SHP77 treated with DMSO at 0.1 percent for 48 hours (cell line): ENCODE data around the gene TMEM9.

Experiments
- DNase-seq: peaks from one replicate; lab custom pipeline; 2025; lab: John Stamatoyannopoulos, UW

The TMEM9 gene

DNA sequence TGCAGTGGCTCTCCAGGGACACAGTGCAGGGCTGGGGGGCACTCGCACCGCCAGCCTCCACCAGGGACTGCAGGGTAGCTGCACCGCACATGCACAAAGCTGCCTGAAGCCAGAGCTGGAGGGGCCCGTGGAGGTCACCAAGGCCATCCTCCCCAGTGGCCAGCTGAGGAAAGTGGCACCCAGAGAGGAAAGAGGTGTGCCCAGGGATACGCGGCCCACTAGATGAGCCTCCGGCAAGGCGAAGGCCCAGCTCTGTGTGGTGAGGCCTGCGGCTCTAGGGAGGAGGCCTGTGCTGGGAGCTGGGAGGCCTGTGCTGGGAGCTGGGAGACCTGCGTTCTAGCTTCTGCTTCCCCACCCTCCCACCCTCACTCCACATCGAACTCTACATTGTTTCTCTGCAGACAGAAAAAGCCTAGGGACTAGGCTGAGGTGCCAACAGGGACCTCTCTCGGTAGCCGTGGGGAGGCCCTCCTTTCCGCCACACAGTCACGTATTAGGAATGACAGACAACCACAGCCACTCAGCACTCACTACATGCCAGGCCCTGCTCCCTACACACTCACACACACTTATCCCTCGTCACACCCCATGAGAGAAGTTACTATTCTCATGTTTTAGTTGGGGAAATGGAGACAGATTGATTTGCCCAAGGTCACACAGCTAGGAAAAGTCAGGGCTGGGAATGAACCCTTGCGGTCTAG, 26.4 kb downstream of the TMEM9 start:
- DNase-seq: no peak

- peak; percentile 49 for DNase-seq
Measured at GRCh38 chr1:201126832-201127754, 27.2 kb downstream of the TMEM9 start, which contains the start of gene ASCL5. TSS of gene ASCL5 (minus strand) at chr1:201127184. CDS start at chr1:201115372, 11,812 bp downstream.

DNA sequence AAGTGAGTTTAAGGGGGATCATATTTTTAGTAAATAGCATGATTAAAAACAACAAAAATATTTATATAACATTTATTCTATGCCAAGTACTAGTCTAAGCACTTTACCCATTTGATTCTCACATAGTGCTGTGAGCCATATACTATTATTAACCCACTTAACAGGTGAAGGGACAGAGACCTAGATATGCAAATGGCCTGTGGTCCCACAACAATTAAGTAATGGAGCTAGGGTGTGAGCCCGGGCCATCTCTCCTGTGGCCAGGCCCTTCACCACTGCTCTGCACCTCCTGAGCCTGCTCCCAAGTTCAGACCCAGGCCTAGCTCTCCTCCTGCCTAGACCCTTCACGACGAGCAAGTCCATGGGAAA, 27.8 kb downstream of the TMEM9 start:
- DNase-seq: no peak

DNA sequence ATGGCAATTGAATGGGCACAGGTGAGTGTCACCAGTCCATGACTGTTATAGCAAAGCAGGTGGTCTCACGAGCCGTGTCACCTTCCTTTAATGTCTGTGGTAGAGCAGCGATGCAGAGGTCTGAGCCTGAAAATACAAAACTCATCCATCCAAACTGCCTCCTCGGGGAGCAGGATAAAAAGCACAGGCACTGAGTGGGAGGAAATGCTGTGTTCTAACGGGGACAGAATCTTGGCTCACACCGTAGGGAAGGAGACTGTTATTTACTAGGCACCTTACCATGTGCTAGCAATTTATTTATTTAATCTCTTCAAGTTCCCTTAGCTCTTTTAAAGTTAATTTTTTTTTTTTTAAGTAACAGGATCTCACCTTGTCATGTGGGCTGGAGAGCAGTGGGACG, 28.5 kb downstream of the TMEM9 start:
- no peak for DNase-seq

DNA sequence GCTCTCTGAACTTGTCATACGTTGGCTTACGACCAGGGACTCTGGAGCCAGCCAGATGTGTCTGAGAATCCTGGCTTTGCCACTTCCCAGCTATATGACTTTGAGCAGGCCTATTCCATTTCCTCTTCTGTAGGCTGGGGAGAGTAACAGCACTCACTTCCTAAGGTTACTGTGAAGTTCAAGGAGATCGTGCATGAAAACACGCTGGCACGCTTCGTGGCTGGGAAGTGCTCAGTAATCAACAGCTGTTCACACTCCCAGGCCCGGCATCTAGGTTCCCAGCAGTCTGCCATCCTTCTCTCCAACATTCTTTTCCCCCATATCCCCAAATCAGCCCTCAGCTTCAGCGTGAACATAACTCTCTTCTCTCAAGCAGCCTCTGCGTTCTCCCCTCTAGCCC, 29.3 kb downstream of the TMEM9 start:
- no peak for DNase-seq

- no peak for DNase-seq
Measured at GRCh38 chr1:201123866-201124265, 30.4 kb downstream of the TMEM9 start.

DNA sequence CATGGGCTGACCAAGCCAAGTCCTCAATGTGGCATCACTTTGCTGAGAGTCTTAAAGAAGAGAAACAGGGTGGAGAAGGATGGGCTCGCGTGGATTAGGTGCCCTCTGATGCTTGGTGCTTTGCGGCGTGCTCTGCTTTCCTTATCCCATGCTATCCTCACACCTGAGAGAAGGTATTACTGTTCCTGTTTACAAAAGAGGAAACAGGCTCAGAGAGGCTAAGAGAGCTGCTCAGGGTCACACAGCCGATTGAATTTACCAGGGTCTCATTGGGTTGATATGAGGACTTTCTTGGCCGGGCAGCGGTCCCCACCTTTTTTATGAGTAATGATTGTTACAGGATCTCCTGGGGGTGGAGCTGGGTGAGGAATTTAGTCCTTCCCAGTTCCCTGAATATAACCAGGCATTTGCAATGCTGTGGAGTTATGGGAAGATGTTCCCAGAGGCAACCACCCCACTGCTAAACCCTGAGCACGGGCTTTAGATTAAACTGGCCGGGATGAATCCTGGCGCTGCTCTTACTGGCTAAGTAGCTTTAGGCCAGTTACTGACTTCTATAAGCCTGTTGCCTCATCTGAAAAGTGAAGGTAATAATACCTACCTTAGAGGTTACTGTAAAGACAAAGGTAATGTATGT, 31.8 kb downstream of the TMEM9 start:
- DNase-seq: no peak

- DNase-seq: no peak
Measured at GRCh38 chr1:201119206-201120197, 34.8 kb downstream of the TMEM9 start.

DNA sequence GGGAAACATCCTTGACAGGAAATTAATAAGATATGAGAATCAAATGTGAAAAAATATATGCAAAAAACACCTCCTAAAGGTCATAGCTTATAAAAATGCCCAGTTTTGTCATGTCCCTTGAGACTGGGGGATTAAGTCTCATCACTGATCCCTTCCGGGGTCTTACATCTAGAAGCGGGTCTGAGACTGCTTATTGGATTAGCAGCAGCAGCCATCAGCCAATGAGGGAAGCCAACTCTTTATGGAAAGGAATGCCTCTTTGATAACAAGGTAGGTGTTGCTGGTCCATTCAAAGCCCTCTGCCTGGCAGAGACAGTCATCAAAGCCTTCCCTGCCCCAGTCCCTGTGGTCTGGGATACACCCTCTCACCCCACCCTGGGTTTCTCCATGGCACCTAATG, 38.2 kb downstream of the TMEM9 start:
- DNase-seq: no peak

- no peak for DNase-seq
Measured at GRCh38 chr1:201115390-201115937, 38.8 kb downstream of the TMEM9 start.

- peak; percentile 81 for DNase-seq
Measured at GRCh38 chr1:201114245-201115131, 39.8 kb downstream of the TMEM9 start.

DNA sequence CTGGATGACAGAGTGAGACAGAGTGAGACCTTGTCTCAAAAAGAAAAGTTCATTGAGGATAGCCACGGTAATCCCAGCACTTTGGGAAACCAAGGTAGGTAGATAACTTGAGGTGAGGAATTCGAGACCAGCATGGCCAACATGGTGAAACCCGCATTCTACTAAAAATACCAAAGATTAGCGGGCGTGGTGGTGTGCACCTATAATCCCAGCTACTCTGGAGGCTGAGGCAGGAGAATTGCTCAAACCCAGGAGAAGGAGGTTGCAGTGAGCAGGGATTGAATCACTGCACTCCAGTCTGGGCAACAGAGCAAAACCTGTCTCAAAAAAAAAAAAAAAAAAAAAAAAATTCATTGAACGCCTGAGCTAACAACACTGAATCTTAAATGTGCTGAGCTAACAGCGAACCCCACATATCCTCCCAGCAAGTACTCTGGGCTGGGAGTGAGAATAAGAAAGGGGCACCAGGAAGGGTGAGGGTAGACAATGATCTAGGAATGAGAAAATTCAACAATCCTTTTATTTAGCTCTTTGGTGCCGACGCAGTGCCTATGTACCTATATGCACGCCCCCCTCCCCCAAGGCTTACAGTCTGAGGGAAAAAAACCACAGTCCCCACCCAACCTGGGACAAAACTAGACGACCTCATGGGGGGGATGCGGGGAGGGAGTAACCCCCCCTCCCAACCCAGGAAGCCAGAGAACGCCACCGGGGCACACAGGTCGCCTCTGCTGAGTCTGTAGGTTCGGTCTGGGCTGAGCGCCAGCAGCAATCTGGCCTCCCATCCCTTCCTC, 40.6 kb downstream of the TMEM9 start:
- DNase-seq: no peak

DNA sequence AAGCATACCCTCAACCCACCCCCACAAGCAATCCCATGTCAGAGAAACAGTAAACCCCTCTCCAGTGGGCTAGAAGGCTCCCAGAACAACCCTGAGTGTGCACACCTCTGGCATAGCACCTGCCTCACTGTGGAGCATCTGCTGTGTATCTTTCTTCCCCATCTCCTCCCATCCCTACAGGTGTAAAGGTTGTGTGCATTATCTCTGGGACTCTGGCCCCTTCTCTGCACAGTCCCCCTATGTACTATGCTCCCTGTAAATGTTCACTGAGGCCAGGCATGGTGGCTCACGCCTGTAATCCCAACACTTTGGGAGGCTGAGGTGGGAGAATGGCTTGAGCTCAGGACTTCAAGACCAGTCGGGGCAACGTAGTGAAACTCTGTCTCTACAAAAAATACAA, 41.3 kb downstream of the TMEM9 start:
- DNase-seq: no peak

DNA sequence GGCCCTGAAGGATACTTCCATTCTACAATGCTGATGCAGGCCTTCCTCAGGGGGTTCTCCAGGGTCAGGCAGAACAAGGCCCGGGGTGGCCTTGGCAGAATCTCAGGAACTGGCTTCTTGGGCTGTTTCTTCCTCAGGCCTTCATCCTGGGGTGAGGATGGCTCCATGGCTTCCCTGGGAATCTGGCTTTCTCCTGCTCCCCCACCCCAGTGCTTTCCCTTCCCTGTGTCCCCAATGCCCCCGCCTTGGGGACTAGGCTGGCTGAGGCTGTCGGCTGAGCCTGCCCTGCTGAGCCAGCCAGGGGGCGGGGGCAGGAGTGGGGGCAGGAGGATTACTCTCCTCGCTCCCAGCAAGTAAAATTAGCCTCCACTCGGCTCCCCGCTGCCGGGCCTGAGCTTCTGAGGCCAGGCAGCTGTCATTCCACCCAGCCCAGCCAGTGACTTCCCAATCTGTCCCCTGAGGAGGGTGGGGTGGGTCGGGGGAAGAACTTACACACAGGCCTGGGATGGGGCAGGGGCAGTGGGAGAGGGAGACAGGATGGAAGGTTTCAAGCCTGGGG, 42.0 kb downstream of the TMEM9 start, which contains the start of gene CACNA1S:
TSS of gene CACNA1S (minus strand) at position 254 of the 559 bp plus-strand sequence. CDS start at position 167, 87 bp downstream.
- no peak for DNase-seq

GRCh38 chr1:201111672-201112071, 42.6 kb downstream of the TMEM9 start:
- DNase-seq: no peak

DNA sequence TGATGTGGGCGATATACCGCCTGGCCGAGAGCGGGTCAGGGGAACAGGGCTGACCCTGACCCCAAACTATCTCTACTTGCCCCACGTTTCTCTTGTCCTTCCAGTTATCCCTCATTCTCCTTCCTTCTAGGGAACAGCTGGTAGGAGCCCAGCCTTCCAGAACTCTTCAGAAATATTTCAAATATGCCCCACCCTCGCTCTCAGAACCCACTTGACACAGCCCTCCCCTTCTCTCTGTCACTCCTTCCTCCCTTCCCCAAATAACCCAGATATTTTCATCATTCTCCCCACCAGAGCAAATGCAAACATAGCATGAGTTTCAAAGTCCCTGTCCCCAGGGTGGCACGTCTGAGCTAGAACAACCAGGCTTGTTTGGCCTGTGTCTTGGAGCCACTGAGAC, 43.1 kb downstream of the TMEM9 start:
- DNase-seq: no peak

- DNase-seq: no peak
Measured at GRCh38 chr1:201110616-201111015, 43.7 kb downstream of the TMEM9 start.

DNA sequence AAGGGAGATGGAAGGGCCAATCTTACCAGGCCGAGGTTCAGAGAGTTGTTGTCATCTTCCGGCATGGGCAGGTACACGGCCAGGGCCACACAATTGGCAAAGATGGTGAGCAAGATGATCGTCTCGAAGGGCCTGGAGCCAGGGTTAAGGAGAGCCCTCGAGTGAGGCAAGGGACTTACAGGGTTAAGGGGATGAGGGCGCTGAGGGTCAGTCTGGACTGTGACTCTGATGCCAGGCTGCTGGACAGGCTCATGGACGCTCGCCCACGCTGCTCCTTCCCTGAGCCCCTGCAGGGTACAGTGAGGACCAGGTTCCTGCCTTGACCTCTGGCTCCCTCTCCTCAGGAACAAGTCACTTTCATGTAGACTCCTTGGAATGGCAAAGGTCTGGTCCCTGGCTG, 44.1 kb downstream of the TMEM9 start:
- no peak for DNase-seq

GRCh38 chr1:201109651-201110050, 44.6 kb downstream of the TMEM9 start:
- no peak for DNase-seq
